Cardiac fibroblast (primary cell): ENCODE data around the gene HNF1A.

ENCODE experiments used
- DNase-seq, 2 donors: peaks; one replicate each; pipeline versions ENCODE4 v3.0.0 to v3.0.0-alpha.2; 2010; ENCODE audit warnings: low read depth in 2 of 2
- H3K4me3 ChIP-seq, 2 donors: replicated peaks in 1 of 2; 1 replicate in 1 of 2; 2 replicates in 1 of 2; pipeline ENCODE4 v1.5.1; 2011; ENCODE audit warnings: low read depth in 2 of 2, low read length in 2 of 2, mild to moderate bottlenecking in 2 of 2, moderate library complexity in 1 of 2
- TF ChIP-seq, protein P1 (sequence below): IDR thresholded peaks from one replicate; pipeline ENCODE4 v1.5.1; 2011; ENCODE audit warnings: low read depth, mild to moderate bottlenecking, low read length, inconsistent platforms

Gene HNF1A

DNA sequence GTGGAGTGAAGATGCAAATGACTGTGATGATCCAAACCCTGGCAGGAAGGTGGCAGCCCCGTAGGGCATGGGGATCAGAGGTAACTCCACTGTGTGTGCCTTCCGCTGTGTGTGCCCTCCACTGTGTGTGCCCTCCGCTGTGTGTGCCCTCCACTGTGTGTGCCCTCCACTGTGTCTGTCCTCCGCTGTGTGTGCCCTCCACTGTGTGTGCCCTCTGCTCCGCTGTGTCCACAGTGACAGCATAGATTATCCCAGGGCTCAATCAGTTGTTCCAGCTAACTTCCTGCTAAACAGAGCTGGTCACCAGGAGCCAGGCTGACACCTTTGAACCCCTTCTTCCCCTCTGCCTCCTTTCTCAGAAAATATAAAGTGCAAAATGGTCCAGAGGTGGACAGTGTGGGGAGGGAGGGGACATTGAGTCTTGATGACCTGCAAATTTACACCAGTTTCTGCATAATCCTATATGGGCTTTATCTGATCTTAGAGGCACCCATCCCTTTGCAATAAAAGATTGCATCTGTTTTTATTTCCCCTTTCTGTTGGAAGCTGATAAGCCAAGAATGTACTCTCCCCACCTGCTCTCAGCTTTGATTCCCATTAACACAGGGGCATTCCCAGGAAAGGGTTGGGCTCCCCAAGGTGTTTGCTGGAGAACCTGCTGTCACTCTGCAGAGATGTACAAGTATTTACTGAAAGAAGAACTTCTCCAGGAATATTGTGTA, 21.6 kb upstream of the HNF1A start:
- DNase-seq: no peak
- TF ChIP-seq, protein P1, sequence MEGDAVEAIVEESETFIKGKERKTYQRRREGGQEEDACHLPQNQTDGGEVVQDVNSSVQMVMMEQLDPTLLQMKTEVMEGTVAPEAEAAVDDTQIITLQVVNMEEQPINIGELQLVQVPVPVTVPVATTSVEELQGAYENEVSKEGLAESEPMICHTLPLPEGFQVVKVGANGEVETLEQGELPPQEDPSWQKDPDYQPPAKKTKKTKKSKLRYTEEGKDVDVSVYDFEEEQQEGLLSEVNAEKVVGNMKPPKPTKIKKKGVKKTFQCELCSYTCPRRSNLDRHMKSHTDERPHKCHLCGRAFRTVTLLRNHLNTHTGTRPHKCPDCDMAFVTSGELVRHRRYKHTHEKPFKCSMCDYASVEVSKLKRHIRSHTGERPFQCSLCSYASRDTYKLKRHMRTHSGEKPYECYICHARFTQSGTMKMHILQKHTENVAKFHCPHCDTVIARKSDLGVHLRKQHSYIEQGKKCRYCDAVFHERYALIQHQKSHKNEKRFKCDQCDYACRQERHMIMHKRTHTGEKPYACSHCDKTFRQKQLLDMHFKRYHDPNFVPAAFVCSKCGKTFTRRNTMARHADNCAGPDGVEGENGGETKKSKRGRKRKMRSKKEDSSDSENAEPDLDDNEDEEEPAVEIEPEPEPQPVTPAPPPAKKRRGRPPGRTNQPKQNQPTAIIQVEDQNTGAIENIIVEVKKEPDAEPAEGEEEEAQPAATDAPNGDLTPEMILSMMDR: no peak
- no peak overlapping the region for H3K4me3 ChIP-seq

DNA sequence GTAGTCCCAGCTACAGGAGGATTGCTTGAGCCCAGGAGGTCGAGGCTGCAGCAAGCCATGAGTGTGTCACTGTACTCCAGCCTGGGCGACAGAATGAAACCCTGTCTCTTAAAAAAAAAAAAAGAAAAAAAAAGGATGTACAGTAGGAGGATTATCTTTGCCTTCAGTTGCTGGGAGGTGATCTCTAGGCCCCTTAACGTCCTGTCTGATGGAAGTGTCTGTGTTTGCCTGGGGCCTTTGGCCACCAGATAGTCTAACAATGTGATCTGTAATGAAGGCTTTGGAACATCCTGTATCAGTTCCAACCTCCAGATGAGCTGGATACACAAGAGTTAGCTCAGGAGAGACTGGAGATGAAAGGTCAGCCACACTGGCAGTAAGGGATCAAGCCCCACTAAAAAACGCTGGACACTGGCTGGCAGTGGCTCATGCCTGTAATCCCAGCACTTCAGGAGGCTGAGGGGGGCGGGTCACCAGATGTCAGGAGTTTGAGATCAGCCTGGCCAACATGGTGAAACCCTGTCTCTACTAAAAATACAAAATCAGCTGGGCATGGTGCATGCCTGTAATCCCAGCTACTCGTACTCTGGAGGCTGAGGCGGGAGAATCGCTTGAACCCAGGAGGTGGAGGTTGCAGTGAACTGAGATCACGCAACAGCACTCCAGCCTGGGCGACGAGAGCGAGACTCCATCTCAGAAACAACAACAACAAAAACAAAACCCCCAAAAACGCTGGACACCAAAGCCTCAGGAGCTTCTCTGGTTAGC, 19.0 kb upstream of the HNF1A start:
- TF ChIP-seq, protein P1: no peak
- DNase-seq: no peak
- no peak overlapping the region for H3K4me3 ChIP-seq

DNA sequence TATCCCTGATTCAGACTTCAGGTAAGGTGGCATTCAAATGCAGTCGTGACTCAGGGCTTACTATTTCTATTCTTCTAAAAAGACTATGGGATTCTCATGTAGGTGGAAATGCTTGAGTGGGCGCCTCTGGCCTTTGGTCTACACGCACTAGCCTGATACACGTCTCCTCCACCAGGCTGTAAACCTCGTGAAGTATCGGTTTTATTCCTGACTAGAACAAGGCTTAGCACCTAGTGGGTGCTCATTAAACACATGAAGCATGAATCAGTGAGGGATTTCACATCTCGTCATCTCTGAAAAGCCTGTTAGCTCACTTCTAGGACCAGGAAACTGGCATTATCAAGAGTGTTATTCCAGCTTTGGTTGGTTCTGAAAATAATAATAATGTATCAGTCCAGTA, 17.7 kb upstream of the HNF1A start:
- H3K4me3 ChIP-seq: no peak overlapping the region
- DNase-seq: no peak
- TF ChIP-seq, protein P1: no peak

DNA sequence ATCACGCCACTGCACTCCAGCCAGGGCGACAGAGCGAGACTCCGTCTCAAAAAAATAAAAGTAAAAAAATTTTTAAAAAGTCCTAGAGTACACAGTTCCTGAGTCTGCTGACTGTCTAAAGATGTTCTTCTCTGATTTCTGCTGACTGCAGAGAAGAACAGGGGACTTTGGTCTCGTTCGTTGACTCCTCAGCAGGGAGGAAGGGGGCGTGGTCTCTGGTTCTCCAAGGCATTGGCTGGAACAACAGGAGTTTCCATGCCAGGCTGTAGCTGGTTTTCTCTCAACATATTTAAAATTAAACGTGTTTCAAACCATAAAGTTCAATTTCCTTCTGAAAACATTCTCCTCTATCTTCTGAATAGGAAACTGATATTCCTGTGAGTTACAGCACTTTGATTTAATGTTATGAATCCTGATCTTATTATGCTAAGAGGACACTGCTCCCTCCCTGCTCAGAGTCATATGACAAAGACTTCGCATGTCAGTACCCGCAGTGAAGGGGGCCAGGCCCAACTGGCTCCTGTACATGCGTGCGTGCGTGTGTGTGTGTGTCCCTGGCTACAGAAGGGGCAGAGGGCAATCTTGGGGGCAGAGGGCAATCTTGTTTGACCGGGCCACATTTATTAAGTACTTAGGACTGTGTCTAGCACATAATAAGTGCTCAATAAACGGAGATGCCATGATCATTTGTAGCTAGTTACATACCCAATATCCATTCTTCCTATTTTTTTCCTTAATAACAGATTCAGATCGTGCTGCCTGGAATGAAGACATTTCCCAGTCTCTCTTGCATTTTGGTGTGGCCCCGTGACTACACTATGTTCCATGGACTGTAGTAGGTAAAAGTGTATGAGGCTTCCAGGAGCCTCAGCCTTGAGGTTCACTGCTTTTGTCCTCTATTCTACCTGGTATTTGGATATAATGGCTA, 16.5 kb upstream of the HNF1A start:
- H3K4me3 ChIP-seq: no peak overlapping the region
- DNase-seq: no peak
- TF ChIP-seq, protein P1: no peak

DNA sequence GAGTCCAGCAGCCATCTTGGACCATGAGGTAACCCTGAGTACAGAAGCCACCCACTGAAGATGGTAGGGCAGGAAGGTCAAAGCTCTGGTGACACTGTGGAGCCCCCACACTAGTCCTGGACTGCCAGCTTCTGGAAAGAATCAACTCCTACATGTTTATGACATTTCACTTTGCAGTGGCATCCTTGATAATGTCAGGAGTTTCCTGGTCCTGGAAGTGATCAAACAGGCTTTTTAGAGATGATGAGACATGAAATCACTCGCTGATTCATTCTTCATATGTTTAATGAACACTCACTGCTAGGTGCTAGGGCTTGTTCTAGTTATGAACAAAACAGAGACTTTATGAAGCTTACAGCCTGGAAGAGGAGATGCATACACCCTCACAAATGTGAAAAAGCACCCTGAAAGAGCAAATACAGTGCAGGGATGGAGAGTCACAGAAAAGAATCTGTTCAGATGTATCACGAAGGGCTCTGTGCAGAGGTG, 15.8 kb upstream of the HNF1A start:
- TF ChIP-seq, protein P1: no peak
- H3K4me3 ChIP-seq: no peak overlapping the region
- DNase-seq: no peak

DNA sequence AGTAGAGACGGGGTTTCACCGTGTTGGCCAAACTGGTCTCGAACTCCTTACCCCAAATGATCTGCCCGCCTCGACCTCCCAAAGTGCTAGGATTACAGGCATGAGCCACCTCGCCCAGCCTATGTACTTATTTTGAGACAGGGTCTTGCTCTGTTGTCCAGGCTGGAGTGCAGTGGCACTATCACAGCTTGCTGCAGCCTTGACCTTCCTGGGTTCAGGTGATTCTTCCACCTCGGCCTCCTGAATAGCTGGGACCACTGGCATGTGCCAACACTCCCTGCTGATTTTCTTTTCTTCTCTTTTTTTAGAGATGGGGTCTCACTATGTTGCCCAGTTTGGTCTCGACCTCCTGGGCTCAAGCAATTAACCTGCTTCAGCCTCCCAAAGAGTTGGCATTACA, 14.0 kb upstream of the HNF1A start:
- DNase-seq: no peak
- TF ChIP-seq, protein P1: no peak
- H3K4me3 ChIP-seq: no peak overlapping the region
